Left forelimb (tissue), 1 donor: Measurements from ENCODE around the gene SUSD6.
"Not testable (repeated sequence)": the region's sequence is repeated elsewhere in the genome, so short reads cannot be mapped to it uniquely, and the experiment has no call there.

ENCODE experiments used
- DNase-seq: peaks from one replicate; pipeline ENCODE4 v3.0.0-alpha.2; 2018; ENCODE audit warnings: low spot score

The SUSD6 gene

DNA sequence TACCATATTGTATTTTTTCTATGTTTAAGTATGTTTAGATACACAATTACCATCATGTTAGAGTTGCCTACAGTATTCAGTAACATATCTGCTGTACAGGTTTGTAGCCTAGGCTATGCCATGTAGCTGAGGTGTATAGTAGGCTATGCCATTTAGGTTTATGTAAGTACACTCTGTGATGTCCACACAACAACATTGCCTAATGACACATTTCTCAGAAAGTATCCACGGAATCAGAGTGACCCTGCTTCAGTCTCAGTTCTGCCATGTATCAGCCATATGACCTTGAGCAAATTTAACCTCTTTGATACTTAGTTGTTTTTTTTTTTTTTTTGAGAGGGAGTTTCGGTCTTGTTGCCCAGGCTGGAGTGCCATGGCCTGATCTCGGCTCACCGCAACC, 12.7 kb downstream of the SUSD6 start:
- no peak for DNase-seq

DNA sequence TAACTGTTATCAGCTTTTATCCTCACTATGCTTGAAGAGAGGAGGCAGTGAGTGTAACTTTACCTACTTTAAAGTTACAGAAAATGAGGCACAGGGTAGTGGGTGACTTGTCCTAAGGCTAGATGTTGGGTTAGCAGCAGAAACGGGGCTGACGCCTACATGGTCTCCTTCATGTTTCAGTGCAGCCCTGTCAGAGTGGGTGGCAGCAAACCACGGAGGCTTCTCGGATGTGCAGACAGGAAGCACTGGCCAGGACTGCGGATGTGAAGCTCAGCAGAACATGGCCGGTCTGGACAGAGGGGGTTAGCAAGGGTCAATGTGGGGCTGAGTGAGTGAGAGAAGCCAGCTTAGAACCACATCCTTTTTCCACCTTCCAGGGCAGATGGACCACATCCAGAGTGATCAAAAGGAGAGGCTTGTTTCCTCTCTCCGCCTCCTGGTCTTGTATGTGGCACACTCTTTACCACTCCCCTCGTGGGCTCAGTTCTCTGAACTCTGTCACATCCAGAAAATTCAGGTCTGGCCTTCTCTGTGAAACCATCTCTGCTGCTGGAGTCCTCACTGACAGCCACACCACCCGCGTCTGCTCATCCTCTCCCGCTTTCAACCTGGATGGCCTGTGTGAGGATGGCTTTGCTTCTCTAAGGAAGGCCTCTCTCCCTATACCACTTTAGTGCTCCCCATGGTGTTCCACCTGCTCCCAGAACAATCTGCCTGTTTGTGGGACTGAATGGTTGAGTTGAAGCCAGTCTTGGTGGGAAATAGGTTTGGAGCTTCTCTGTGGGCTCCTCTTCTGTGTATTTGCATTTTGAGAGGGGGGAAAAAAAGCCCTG, 14.1 kb downstream of the SUSD6 start:
- DNase-seq = no peak

DNA sequence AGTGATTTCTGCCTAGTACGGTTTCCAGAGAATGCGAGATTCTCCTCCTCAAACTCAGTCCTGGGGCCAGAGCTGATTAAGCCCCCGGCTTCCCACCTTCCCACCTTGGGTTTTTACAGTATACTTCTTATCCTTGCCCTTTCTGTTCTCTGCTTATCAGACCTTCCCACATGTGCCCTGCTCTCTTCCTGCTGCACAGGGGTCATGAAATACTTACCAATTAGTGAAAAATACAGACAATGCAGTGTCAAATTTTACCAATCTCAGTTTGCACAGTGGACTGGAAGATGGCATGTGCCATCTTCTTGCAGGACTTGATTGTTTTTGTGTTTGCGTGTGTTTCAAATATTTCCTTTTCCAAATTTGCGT, 14.7 kb downstream of the SUSD6 start:
- no peak for DNase-seq

GRCh38 chr14:69629225-69630127, 18.1 kb downstream of the SUSD6 start:
- no peak for DNase-seq

DNA sequence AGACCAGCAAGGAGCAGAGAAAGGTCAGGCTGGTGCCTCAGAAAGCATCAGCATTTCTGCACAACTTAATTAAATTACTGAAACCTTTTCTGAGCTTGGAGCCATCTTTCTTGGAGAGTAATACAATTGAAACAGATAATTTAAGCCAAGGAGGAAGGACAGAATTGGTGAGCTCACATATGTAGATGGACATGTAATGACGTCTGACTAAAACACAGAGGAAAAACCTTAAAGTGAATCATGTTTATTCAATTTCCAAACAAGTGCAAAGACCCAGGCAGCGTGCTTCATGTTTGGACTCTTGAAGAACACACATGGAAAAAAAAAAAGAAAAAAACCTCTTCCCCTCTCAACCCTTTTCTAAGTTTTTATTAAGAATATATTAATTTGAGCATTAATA, 19.0 kb downstream of the SUSD6 start:
- DNase-seq = no peak

- DNase-seq = no peak
Observed at GRCh38 chr14:69631509-69631908, 20.1 kb downstream of the SUSD6 start.

GRCh38 chr14:69632164-69632563, 20.8 kb downstream of the SUSD6 start:
- DNase-seq = no peak

GRCh38 chr14:69632593-69633151, 21.3 kb downstream of the SUSD6 start:
- DNase-seq = no peak

DNA sequence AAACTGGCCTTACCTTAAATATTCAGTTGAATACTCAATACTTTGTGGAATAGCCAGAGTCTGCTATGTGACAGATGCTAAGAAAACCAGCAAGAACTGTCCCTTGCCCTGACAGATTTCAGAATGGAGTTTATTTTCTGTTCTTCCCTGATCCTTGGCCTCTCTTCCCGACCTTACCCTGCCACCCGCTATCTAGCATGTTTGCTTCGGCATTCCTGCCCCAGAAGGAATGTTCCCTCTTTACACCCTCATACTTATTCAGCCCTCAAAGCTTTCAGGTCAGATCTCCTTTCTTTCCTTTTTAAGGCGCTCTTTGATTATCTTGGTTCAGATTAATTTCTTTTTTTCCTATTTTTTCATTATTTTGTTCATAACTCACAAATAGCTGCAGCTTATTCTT, 21.8 kb downstream of the SUSD6 start:
- DNase-seq = no peak

DNA sequence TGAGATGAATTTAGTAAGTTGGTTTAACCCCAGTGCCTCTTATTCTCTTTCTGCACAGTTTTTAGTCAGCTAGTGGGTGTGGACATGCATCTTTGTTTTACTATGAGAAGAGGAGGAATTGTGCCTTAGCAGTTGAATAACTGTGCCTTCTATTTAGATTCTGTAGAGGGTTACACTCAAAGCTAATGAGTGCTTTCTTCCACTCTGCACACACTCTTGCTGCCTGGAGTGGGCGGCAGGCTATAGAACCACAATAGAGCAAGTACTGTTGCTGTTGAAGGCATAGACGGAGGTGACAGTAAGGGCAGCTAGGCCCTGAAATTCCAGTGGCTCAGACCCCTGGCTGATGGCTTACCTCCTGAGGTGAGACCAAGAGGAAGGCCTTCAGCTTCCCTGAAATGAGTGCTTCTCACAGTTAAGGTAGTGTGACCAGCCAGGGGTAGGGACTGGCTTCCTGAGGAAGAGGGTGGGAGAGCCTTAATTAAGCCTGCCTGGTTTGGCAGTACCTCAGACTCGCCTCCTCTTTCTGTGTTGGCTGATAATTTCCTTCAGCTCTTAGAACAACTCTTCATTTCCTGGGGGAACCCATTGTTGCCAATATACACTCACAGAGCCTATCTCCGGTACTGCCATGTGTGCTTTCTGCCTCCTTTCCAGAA, 24.7 kb downstream of the SUSD6 start:
- no peak for DNase-seq

DNA sequence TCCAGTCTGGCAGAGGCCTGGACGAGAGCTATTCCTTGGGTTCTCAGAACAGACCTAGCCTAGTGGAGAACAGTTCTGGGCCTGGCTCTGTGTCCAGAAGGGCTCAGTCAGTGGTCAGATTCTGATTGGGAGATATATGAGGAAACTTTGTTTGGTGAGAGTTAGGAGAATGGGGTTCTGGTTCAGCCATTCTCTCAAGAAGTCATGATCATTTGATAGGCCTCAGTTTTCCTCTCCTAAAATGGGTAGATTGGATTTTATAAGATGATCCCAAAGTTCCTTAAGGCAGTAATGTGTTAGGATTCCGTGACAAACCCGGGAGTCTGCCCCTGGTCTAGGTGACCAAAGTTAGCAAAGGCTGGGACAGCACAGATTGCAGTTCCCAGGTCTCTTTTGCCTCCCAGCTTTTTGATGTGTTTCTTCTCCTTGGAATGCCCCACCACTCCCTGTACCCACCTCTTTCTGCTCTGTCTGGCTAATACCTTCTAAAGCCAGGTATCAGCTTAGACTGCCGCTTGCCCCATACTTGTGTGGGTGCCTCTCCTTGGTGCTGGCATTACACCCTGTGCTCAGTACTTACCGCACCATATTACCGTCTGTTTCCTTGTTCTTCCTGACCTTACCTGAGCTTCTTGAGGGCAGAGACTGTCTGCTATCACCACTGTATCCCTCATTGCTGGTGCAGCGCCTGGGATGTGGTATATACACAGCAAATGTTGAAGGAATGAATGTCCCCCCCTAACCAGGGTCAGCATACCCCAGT, 25.5 kb downstream of the SUSD6 start:
- no peak for DNase-seq

GRCh38 chr14:69637503-69638031, 26.2 kb downstream of the SUSD6 start:
- DNase-seq = no peak

DNA sequence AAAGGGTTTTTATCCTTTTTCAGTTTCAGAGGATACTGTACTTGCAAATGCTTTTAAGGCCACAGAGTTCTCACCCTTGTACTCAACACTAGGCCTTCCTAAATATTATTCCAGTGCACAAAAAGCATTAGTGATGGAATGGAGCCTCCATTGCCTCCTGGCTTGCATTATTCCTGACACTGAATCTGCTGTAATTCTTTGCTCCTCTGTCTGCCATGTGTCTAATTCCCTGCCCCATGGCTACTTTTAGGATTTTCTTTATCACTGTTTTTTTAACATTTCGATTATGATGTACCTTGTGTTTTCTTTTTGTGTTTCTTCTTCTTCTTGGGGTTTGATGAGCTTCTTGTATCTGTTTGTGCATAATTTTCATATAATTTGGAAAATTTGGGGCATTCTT, 29.5 kb downstream of the SUSD6 start:
- DNase-seq = no peak

GRCh38 chr14:69642212-69642793, 30.9 kb downstream of the SUSD6 start:
- not testable (repeated sequence) for DNase-seq

- DNase-seq = no peak
Observed at GRCh38 chr14:69643430-69644200, 32.2 kb downstream of the SUSD6 start.

DNA sequence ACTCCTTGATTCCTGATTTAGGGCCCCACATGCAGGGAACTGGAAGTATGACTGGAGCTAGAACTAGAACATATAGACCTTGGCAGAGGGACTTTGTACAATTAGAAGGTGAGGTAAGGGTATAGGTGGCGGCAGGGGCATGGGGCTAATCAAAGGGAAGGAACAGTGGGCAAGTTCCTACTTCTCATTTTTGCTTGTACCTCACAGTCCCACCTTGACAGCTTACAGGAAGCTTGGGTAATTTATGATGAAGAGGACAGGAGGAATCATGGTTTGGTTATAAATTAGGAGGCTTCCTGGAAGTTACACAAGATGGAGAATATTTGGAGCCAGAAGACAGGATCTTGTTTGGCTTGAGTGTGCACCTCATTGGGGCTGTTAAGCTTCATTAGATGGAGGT, 33.4 kb downstream of the SUSD6 start:
- DNase-seq = no peak

DNA sequence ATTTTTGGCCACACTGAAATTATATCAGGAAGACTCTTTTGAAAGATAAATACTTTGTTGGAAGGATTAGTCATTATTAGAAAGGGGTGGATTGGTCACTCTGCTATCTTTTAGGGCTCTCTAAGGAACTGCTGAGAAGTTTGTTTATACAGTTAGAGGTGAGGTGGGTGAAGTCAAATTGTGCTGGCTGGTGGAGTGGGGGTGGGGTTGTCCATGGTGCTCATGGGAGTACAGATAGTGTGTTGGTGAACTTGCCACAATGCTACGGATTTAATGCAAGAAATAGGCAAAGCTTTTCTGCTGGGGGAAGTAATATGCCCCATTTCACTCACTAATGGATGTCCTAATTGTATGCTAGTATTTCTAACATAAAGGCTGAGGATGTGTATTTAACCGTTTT, 35.8 kb downstream of the SUSD6 start:
- DNase-seq = no peak

DNA sequence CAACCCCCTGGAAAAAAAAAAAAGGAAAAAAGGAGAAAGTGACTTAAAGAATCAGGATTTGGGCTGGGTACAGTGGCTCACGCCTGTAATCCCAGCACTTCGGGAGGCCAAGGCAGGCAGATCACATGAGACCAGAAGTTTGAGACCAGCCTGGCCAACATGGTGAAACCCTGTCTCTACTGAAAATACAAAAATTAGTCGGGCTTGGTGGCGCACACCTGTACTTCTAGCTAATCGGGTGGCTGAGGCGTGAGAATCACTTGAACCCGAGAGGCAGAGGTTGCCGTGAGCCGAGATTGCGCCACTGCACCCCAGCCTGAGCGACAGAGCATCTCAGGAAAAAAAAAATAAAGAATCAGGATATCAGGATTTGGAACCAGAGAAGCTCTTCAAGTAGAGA, 36.2 kb downstream of the SUSD6 start:
- not testable (repeated sequence) for DNase-seq

- DNase-seq = no peak
Observed at GRCh38 chr14:69648480-69649451, 37.4 kb downstream of the SUSD6 start.
